ENCODE data around the gene THOP1. TPM values are rescaled to one million over a fixed set of nuclear protein-coding genes. Genes with fewer than 3 reads are reported as not detected.

Gene THOP1
- total and polyA plus RNA-seq, 2 experiments from 2014 or later = 81.3 to 111 TPM

- Histone ChIP-seq H3K36me3 (no peaks in the 10 kb centered on the region), H3K9me3 (ENCODE audit: low read depth) (peaks cover under 1% of the 10 kb centered on the region), H3K4me3 (peak overlapping the region; percentile 98), H3K27ac (peak overlapping the region; percentile 97), H3K27me3 (no peaks in the 10 kb centered on the region), H3K4me1 (ENCODE audit: low read depth) (no peaks in the 10 kb centered on the region)
- peak in 1 of 2 donors; percentile 5 for DNase-seq (ENCODE audit: low read depth in 1 of 2, low spot score in 1 of 2)
- TF ChIP-seq, protein P1, sequence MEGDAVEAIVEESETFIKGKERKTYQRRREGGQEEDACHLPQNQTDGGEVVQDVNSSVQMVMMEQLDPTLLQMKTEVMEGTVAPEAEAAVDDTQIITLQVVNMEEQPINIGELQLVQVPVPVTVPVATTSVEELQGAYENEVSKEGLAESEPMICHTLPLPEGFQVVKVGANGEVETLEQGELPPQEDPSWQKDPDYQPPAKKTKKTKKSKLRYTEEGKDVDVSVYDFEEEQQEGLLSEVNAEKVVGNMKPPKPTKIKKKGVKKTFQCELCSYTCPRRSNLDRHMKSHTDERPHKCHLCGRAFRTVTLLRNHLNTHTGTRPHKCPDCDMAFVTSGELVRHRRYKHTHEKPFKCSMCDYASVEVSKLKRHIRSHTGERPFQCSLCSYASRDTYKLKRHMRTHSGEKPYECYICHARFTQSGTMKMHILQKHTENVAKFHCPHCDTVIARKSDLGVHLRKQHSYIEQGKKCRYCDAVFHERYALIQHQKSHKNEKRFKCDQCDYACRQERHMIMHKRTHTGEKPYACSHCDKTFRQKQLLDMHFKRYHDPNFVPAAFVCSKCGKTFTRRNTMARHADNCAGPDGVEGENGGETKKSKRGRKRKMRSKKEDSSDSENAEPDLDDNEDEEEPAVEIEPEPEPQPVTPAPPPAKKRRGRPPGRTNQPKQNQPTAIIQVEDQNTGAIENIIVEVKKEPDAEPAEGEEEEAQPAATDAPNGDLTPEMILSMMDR (IDR thresholded peaks at IDR 0.05; ENCODE audit: low read depth, low read length) = no peak
Measured at GRCh38 chr19:2841855-2842574, 56.7 kb downstream of the THOP1 start.

DNA sequence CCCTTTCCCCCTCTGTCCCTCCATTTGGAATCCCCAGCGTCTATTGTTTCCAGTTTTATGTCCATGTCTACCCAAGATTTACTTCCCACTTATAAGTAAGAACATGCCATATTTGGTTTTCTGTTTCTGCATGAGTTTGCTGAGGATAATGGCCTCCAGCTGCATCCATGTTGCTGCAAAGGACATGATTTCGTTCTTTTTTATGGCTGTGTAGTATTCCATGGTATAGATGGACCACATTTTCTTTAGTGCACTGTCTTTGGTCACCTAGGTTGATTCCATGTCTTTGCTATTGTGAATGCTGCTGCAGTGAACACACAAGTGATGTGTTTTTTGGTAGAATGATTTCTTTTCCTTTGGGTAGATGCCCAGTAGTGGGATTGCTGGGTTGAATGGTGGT is 59.8 kb downstream of the THOP1 start:
- Histone ChIP-seq H3K27me3 (no peaks in the 10 kb centered on the region), H3K9me3 (ENCODE audit: low read depth) (peaks cover 2% of the 10 kb centered on the region), H3K36me3 (no peaks in the 10 kb centered on the region), H3K27ac (no peak overlapping the region), H3K4me3 (no peak overlapping the region), H3K4me1 (ENCODE audit: low read depth) (no peaks in the 10 kb centered on the region)
- no peak for DNase-seq (ENCODE audit: low read depth in 1 of 2, low spot score in 1 of 2)
- TF ChIP-seq, protein P1 (IDR thresholded peaks at IDR 0.05; ENCODE audit: low read depth, low read length) = no peak

DNA sequence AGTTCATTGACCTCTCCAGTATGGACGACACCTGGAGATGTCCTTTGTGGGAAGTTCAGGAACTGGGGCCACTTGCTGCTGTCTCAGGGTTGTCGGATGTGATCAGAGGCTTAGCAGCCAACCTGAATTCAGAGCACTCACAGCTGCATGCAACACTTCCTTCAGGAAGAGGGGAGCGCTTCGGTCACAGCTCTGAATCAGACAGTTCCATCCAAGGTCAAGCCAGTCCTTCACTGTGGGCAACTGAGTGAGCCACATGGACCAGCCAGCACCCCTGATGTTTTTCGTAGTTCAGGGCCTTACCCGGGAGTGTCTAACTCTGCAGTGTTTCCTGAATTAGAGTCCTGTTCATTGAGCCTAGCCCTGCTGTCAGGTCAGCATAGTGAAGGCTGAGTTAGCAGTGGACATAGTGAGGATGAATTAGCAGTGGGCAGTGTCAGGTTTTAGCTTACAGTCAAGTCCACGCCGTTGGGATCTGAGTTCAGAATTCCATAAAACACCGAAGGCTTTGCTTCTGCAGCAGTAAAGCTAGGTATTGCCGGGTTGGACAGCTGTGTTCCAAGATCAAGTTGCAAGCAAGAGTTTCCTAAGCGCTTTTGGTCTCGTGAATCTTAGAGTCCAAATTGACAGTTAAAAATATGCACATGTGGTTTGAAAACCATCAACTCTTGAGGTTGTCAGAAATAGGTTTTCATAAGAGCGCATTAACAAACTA is 61.0 kb downstream of the THOP1 start:
- Histone ChIP-seq H3K4me3 (no peak overlapping the region), H3K27ac (no peak overlapping the region), H3K36me3 (peaks cover 3% of the 10 kb centered on the region), H3K9me3 (ENCODE audit: low read depth) (peaks cover 4% of the 10 kb centered on the region), H3K4me1 (ENCODE audit: low read depth) (no peaks in the 10 kb centered on the region), H3K27me3 (no peaks in the 10 kb centered on the region)
- DNase-seq (ENCODE audit: low read depth in 1 of 2, low spot score in 1 of 2) = no peak
- TF ChIP-seq, protein P1 (IDR thresholded peaks at IDR 0.05; ENCODE audit: low read depth, low read length) = no peak

DNA sequence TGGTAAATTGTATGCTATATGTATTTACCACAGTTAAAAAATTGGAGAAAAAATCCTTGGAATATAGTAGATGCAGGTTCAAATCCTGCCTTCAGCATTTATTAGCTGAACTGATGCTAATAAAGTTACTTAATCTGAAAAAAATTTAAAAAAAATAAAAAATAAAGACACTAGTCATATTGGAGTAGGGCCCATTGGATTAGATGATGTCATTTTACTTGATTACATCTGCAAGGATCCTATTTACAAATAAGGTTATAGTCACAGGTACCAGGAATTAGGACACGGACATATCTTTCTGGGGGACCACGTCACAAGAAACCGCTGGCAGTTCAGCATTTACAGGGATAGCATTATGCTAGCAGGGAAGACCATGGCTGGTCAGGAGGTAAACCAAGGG is 62.2 kb downstream of the THOP1 start:
- TF ChIP-seq, protein P1 (IDR thresholded peaks at IDR 0.05; ENCODE audit: low read depth, low read length) = no peak
- H3K36me3 ChIP-seq = peaks cover 15% of the 10 kb centered on the region
- H3K4me3 ChIP-seq = no peak overlapping the region
- H3K27ac ChIP-seq = no peak overlapping the region
- peaks cover 8% of the 10 kb centered on the region for H3K9me3 ChIP-seq (ENCODE audit: low read depth)
- no peaks in the 10 kb centered on the region for H3K4me1 ChIP-seq (ENCODE audit: low read depth)
- DNase-seq (ENCODE audit: low read depth in 1 of 2, low spot score in 1 of 2) = no peak
- no peaks in the 10 kb centered on the region for H3K27me3 ChIP-seq

GRCh38 chr19:2848616-2849015 is 63.3 kb downstream of the THOP1 start:
- TF ChIP-seq, protein P1 (IDR thresholded peaks at IDR 0.05; ENCODE audit: low read depth, low read length) = no peak
- Histone ChIP-seq H3K9me3 (ENCODE audit: low read depth) (peaks cover 13% of the 10 kb centered on the region), H3K27me3 (no peaks in the 10 kb centered on the region), H3K4me3 (no peak overlapping the region), H3K27ac (no peak overlapping the region), H3K36me3 (peaks cover 26% of the 10 kb centered on the region), H3K4me1 (ENCODE audit: low read depth) (no peaks in the 10 kb centered on the region)
- no peak for DNase-seq (ENCODE audit: low read depth in 1 of 2, low spot score in 1 of 2)

Data from cardiac muscle cell (in vitro differentiated cells and primary cell).